NCI-H2196 (cell line): Measurements from ENCODE around the gene SEMA5A.

Experiments
- DNase-seq: peaks from one replicate; lab custom pipeline; 2025; ENCODE audit not compliant: unreplicated experiment; lab: John Stamatoyannopoulos, UW

The SEMA5A gene

DNA sequence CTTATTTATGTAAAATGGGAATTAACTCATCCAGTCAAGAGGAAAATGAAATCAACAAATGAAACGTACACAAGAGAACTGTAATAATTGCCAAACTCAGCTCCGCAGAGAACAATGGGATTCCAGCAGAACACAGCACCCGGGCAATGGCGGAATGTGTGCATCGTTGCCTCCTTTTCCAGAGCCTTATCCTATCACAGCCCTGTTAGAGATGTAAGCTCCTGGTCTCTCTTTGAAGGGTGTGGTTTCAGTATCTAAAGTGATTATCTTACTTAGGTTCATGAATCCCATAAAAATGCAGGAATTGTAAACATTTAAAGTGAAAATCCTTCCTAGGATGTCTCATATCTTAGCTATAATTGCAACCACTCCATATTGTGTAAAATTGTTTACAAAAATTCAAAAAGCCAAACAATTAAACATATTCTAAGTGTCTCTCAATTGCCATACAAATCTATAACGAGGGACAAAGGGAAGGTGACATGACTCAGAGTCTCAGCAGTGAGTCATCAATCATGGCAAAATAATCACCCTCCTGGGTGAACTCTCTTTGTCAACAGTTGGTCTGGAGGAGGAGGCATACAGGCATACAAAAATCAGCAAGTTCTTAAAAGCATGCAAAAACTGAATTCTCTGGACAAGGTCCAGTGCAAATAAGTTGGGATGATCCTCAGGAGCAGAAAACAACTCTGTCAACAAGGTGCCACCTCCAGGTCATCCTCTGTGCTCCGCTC lies 22.6 kb downstream of the SEMA5A start:
- no peak for DNase-seq

DNA sequence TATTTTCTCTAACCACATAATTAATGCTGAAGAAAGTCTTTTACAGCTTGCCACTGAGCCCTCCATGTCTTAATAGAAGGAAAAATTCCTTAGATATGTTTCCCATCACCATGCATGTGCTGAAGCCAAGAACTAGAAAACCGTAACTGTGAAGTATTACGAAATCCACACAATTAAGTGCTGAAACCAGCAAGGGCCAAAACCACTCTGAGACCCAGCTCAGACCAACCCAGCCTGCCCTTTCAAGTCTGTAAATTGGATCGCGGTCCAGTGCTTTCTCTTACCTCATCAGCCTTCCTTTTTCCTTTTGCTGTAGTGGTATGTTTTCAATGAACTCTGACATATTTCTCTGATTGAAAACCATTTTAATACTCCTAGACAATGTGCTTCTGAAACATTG lies 26.3 kb downstream of the SEMA5A start:
- no peak for DNase-seq

DNA sequence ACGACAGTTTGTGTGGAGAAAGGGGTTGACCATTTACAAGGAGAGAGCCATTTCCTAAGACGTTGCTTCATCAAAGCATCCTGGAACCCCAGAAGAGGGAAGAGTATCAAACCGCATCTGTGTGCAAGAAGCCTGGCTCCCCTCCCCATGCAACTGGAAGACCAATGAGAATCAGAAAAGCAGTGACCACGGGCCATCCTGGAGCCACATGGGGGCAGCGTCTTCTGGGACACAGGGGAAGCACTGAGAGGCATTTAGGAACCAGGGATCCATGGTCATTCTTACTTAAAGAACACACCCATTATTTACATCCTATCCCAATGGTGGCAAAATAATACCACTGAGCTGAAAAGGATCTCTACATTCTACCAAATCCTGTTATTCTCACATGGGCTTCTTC lies 29.3 kb downstream of the SEMA5A start:
- no peak for DNase-seq

DNA sequence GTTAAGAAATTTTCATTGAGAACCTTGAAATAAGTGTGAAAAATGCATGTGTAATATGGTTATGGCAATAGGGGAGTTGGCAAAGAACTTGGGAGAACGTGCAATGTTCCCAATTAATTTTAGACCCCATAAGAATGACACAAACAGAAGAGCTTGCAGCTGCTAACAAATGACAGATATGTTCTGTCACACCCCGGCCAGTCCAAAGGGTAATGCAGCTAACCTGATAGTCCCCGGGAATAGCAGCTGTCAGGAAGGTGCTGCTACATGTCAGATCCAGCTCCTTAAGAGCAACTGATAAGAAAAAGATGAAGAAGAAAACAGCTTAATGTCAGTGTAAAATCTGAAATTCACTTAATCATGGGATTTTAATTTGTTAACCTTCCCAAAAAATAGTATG lies 30.4 kb downstream of the SEMA5A start:
- DNase-seq, result no peak

DNA sequence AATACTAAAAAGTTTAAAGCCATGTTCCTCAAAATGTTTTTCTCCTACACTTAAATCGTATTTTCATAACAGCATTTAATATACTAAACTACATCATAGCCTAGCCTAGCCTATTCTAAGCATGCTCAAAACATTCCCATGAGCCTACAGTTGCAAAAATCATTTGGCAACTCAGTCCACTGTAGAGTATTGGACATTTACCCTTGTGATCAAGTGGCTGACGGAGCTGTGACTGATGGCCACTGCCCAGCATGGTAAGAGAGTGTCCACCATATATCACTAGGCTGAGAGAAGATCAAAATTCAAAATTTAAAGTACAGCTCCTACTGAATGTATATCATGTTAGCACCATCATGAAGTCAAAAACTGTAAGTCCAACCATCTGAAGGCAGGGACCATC lies 30.9 kb downstream of the SEMA5A start:
- DNase-seq, result no peak

DNA sequence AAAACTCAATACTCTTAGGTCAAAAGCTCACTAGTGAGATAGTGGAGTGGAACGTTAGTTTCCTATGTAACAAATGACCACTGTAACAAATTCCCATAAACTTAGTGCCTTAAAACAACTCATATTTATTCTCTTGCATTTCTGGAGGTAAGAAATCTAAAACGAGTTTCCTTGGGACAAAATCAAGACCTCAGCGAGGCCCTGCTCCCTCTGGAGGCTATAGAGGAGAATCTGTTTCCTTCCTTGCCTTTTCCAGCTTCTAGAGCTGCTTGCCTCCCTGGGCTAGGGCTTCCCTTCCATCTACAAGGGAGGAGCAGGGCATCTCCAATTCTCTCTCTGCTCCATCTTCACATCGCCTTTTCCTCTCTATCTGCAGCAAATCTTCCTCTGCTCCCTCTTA lies 32.0 kb downstream of the SEMA5A start:
- DNase-seq, result no peak

DNA sequence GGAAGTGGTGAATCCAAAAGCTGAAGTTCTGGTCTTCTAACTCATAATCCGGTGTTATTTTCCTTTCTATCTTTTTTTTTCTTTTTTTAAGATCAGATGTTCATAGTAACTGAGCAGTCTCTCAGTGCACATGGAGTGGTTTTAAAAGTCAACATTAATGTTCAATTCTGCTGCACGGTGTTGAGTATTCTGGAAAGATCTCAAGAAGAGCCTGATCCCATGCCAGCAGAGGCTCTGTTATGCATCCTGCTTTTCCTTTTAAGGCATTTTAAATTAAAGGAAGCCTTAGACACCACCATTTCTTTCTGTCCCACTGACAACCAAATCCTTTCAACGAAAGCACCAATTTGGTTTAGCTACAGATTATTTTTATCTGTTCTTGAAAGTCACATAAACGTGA lies 33.4 kb downstream of the SEMA5A start:
- no peak for DNase-seq

DNA sequence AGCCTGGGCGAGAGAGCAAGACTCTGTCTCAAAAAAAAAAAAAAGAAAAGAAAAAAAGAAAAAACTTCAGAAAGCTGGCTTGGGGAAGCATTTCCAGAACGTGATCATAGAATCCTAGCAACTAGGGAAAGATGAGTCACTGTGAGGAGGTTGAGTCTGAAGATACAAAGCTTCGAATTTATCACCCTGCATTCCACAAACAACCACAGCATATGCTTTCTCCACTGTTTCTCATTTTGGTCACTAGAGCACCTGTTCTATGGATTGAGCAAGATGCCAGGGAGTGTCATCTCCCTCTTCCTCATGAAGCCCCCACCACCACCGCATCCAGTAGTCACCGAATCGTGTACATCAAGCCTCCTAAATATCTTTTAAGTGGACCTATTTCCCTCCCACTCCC lies 37.9 kb downstream of the SEMA5A start:
- no peak for DNase-seq

DNA sequence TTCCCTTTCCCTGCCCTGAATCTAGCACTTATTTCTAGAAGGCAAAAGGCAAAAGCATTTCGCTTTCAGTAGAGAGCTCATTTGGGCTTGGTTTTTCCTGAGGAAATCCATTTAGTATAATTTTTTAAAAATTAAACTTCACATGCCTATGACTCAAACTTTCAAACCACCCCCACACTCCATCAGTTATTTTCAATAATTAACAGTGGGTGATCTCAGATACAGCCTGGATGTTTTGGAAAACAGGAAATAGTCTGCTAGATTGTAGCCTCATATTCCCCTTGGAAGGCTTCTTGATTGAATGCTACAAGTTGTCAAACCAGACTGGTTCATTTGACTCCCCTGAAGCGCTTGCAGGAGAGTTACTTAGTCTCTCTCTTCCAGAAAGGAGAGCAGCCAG lies 40.6 kb downstream of the SEMA5A start:
- no peak for DNase-seq

DNA sequence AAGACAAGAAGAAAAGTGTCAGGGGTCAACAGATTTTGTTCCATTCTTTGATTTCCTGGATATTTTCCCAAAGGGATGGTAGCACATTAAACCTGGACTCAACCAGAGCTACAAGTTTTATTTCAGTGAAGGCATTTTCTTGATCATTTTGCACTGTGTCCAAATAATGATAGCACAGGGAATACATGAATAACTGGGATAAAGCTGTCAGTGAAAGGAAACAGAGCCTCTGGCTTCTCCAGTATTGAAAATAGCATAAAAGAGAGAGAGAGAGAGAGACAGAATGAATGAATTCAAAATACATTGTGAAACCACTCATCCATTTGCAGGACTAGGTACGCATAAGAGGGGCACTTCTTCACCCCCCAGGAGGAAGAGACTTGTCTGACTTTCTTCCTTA lies 43.0 kb downstream of the SEMA5A start:
- DNase-seq, result no peak

DNA sequence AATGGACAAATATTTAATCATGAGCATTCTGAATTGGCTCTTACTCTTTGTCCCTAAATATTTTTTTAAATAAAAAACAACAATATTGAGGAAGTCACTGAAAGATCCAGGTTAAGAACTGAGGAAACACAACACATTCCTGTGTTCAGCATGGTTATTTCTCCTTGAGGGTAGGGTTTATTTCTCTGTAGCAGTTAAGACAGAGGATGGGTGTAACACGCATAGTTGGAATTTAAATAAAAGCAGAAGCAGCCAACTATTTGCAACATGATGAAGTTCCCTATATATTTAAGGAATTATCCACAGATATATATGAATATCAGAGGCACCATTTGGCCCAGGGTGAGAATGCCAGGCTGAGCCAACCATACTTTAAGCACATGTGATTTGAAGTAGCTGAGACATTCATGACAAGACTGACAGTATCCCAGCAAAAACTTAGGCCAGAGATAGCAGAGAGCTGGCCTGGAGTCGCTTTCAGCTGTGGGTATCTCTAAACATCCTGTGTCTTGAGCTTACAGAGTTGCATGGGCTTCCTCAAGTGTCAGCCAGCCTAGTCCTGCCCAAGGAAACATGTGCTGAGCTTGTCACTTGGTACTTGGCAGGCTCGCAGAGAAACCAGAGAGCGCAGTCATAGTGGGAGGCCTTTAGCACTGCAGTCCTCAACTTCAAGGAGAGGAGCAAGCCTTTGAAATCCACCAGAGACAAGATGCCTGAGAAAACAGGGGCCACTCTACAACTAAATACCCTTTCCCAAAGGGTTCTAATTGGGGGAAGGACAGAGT lies 43.6 kb downstream of the SEMA5A start:
- DNase-seq, result no peak

DNA sequence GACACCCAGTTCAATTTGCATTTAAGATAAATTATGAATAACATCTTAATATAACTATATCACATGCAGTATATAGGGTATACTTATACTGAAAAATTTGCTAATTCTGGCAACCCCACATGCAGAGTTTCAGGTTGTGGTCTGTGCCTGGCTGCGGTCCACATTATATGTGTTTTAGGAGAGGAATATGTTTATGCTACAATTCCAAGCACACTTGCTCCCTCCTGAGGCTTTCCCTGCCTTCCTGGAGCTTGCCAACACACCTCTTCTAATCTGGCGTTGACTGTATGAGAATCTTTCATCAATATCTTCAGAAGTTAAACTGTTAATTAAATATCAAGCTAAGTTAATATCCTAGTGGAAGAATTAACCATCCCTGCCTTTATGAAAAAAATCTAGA lies 45.2 kb downstream of the SEMA5A start:
- DNase-seq, result no peak

DNA sequence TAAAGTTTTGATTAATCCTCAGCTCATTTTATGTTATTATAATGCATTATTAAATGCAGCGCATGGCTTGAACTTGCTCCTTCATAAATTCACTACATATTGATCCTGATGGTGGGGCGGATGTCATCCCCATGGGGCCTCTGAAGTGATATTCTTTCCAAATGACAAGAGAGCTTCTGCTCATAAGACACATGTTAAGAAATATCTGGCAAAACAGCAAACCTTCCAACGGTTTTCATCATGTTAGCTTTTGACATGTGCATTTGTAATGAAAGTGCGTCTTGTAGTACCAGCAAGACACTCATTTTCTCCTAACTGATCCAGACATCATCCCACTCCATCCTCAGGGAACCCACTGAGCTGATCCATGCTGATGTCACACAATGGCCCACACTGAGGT lies 45.7 kb downstream of the SEMA5A start:
- no peak for DNase-seq

DNA sequence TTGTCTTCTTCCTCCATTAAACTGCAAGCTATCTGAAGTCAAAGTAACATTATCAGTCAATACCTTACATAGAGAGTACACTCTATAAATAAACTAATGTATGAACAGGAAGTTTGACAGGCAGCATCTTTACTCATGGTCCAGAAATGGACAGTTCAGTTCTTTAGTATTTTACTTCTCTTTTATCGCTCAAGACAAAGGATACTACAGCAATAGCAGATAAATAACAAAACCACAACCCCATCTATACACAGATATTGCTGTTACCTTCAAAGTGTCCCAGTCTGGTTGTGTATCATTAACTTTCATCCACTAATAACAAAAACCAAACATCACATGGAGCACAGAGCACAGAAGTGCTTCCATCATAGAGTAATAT lies 46.4 kb downstream of the SEMA5A start:
- DNase-seq, result no peak

DNA sequence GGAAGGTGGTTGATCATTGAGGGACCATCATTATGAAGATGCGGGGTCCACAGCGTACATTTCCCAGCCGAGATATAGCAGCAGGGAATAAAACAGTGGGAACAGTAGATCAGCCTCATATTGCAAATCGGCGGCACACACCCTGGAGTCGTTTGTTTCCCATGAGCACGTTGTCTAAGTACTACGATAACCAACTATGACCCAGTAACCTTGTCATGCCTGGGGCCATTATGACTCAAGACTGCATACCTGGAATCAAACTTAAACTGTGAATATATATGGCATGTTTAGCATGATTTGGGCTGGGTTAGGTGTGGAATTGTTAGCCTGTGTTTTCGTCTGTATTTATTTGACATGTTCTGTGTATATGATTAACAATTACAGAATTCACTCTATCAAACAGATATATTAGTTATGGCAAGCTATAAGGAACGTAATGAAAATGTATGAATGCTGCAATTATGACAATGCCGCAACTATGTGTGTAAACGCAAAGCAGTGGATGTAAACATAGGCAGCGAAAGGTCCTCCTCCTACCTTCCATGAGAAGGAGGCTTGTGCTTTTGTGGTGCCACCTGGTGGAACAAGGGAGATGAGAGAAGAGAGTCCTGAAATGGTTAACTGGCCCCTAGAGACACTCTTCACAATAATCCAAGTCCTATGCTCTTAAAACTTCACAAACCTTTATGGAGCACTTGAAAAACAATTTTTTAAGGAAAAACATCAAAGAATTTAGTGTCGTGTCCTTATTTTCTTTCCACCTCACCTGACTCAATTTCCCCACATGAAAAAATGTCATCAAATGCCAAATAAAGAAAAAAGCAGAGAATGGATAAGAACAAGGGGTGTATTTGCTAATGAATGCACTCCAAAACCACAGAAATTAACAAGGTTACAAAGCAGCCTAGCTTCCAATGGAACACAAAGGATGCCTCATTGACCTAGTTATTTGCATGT lies 47.1 kb downstream of the SEMA5A start:
- DNase-seq, result no peak

DNA sequence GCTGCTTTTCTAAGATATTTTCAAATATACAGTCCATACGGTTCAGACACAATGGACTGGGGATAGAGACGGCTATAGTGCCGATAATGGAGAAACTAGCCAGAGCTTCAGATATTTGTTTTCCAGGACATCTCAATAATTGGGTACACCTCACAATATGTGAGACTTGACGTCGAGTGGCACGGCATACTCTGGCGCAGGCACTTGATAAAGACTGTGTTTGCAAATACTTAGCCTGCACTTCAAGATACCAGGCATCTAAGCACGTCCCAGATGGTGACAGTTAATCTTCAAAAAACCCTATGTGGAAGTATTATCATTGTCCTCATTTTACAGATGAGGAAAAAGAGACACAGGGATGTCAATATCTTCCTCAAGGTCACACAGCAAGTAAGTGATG lies 48.5 kb downstream of the SEMA5A start:
- DNase-seq, result no peak

DNA sequence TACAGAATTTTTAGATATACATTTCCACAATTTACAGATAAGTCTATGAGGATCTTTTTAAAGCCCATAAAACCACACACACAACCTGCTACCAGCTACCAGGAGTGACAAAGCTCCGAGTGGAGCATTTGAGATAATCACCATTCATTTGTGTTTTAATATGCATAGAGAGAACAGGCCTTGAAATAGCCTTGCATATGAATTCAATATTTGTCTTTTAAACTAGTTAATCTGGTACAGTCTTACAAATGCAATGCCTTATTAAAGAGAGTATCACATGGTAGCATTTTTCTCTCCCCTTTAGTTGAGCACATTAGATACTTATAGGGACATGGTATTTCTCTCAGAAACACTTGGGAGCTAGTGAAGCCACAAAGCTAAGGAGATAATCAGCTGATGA lies 49.1 kb downstream of the SEMA5A start:
- DNase-seq, result no peak

DNA sequence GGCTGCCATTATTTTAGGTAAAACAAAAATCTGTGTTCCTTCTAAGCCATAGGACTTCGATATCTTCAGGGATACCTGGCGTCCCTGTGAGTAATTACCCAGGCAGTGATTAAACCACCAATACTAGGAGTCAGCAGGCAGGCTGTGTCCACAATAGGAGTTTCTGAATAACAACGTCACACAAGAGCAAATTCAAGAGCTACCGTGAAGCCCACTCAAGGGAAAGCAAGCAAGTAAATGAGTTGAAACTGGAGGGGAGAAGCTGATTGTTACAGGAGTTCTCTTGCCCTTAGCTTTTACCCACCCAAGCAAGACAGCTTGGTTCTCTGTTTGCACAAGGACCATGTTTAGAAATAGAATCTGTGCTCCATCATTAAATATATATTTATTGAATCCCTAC lies 50.8 kb downstream of the SEMA5A start:
- DNase-seq, result no peak

DNA sequence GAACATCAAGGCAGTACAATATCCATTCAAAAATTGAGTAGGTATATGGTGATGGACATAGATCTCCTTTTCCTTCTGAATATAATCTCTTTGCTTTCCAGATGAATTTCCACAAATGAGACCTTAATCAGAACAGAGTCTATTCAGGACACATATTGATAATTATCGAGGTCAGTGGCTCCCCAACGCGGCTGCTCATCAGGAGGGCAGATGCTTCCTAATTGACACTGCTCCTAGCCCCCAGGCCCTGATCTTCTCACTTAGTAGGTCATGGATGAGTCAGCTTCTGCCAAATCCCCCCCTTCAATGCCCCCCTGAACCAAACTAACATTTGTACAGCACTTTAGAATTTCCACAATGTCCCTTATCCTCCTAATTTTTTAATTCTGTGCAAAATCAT lies 51.6 kb downstream of the SEMA5A start:
- no peak for DNase-seq

DNA sequence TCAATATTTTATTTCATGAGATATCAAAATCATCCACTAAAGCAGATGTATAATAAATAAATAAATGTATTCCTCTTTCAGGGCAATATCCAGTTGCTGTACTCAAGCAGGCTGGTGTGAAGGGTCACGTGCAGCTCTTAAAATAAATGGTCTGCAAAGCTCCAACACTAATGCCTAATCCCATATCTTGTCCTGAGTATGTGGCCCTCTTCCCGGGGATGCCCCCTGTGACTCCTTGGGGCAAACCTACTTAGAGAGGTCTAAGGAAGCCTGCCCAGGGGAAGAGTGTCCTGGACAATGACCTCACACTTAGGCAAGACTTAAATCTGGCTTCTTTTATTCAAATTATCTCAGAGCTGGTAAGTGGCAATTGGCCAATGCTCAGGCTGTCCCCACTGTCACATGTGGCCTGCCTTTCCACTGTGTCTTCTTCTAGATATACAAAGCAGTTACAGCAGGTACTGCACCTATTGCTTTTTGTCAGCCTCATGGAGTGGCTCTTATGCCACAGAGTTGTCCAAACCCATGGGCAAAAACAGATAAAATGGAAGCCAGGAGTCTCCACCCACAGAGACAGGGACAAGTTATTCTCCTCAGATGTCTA lies 55.3 kb downstream of the SEMA5A start:
- no peak for DNase-seq

DNA sequence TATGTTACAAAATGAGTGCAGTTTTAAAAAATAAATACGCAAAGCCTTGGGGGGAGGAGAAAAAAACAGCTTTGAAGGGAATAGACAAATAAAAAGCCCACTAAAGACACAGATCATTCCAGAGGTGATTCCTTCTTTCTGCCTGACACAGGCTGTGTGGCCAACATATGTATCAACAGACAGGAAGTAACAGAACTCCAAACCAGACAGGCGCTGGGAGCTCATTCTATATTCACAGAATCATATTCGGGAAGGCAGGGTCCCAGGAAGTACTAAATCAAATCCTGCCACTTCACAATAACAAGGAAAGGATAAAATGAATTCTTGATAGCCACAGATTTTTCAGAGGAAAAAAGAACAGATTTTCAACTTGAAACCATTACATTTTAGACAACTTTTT lies 62.1 kb downstream of the SEMA5A start:
- no peak for DNase-seq
